ENCODE data around the gene UTY.

DNA sequence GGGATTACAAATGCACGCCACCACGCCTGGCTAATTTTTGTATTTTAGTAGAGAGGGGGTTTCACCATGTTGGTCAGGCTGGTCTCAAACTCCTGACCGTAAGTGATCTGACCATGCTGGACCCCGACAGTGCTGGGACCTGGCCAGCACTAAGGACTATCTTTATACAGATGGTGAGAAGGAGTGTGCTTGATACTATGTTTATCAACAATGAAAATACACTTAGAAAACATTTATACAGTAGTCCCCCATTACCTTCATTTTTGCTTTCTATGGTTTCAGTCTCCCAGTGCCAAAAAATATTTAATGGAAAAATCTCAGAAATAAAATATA, 111.4 kb downstream of the UTY start:
- TF ChIP-seq, protein P1, sequence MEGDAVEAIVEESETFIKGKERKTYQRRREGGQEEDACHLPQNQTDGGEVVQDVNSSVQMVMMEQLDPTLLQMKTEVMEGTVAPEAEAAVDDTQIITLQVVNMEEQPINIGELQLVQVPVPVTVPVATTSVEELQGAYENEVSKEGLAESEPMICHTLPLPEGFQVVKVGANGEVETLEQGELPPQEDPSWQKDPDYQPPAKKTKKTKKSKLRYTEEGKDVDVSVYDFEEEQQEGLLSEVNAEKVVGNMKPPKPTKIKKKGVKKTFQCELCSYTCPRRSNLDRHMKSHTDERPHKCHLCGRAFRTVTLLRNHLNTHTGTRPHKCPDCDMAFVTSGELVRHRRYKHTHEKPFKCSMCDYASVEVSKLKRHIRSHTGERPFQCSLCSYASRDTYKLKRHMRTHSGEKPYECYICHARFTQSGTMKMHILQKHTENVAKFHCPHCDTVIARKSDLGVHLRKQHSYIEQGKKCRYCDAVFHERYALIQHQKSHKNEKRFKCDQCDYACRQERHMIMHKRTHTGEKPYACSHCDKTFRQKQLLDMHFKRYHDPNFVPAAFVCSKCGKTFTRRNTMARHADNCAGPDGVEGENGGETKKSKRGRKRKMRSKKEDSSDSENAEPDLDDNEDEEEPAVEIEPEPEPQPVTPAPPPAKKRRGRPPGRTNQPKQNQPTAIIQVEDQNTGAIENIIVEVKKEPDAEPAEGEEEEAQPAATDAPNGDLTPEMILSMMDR (IDR thresholded peaks at IDR 0.05; ENCODE audit: poor library complexity): no peak
- TF ChIP-seq EZH2phosphoT487 (IDR thresholded peaks at IDR 0.05; ENCODE audit: low read depth, severe bottlenecking, unreplicated experiment): no peak
- no peak for TF ChIP-seq EZH2 (IDR thresholded peaks at IDR 0.05; ENCODE audit: borderline replicate concordance)

Measured in hepatocyte (in vitro differentiated cells).